Activated gamma-delta T cell treated with Interleukin-2 at 50 U/mL for 16 hours (primary cell): Measurements from ENCODE around the gene XIRP1.
"Not testable (repeated sequence)": the region's sequence is repeated elsewhere in the genome, so short reads cannot be mapped to it uniquely, and the experiment has no call there.

Source experiments
- DNase-seq: peaks from one replicate; pipeline ENCODE4 v3.0.0-alpha.2; 2020

XIRP1 gene

GRCh38 chr3:39192490-39193092 is at the start of gene XIRP1:
XIRP1 (minus strand) TSS chr3:39192595; CDS start chr3:39189445, 3,150 bp downstream.
- no peak for DNase-seq

GRCh38 chr3:39241561-39241960 is 49.2 kb upstream of the XIRP1 start:
- DNase-seq, result no peak

- DNase-seq, result no peak
Observed at GRCh38 chr3:39237027-39237426, 44.6 kb upstream of the XIRP1 start.

GRCh38 chr3:39234651-39235050 is 42.3 kb upstream of the XIRP1 start:
- DNase-seq, result peak; percentile 27

GRCh38 chr3:39232859-39233258 is 40.5 kb upstream of the XIRP1 start:
- no peak for DNase-seq

- DNase-seq, result no peak
Observed at GRCh38 chr3:39230453-39230852, 38.1 kb upstream of the XIRP1 start.

GRCh38 chr3:39228496-39228895 is 36.1 kb upstream of the XIRP1 start:
- no peak for DNase-seq

- not testable (repeated sequence) for DNase-seq
Observed at GRCh38 chr3:39227596-39227995, 35.2 kb upstream of the XIRP1 start.

- no peak for DNase-seq
Observed at GRCh38 chr3:39226106-39226741, 33.8 kb upstream of the XIRP1 start.

GRCh38 chr3:39224288-39224687 is 31.9 kb upstream of the XIRP1 start:
- DNase-seq, result no peak

- DNase-seq, result no peak
Observed at GRCh38 chr3:39222939-39223338, 30.5 kb upstream of the XIRP1 start.

GRCh38 chr3:39222462-39222861 is 30.1 kb upstream of the XIRP1 start:
- no peak for DNase-seq

- DNase-seq, result no peak
Observed at GRCh38 chr3:39221141-39221530, 28.7 kb upstream of the XIRP1 start.

- DNase-seq, result no peak
Observed at GRCh38 chr3:39220407-39221140, 28.2 kb upstream of the XIRP1 start.

- DNase-seq, result no peak
Observed at GRCh38 chr3:39219702-39220101, 27.3 kb upstream of the XIRP1 start.

- no peak for DNase-seq
Observed at GRCh38 chr3:39216176-39216790, 23.9 kb upstream of the XIRP1 start.

GRCh38 chr3:39213613-39214012 is 21.2 kb upstream of the XIRP1 start:
- no peak for DNase-seq

GRCh38 chr3:39212665-39213064 is 20.3 kb upstream of the XIRP1 start:
- no peak for DNase-seq

- DNase-seq, result no peak
Observed at GRCh38 chr3:39211332-39212130, 19.1 kb upstream of the XIRP1 start.

- no peak for DNase-seq
Observed at GRCh38 chr3:39210078-39210477, 17.7 kb upstream of the XIRP1 start.

GRCh38 chr3:39209329-39209970 is 17.1 kb upstream of the XIRP1 start:
- DNase-seq, result no peak

- DNase-seq, result peak; percentile 26
Observed at GRCh38 chr3:39208463-39209055, 16.2 kb upstream of the XIRP1 start.
